CD4-positive, alpha-beta memory T cell (primary cell): ENCODE results near the gene ZNF101. TPM values are rescaled to one million over a fixed set of nuclear protein-coding genes. Genes with fewer than 3 reads are reported as not detected.
"Not testable (repeated sequence)": the region's sequence is repeated elsewhere in the genome, so short reads cannot be mapped to it uniquely, and the experiment has no call there.

ENCODE experiments used
- CTCF ChIA-PET: fragments of 350-600 bp; sonication (Branson Sonifier 250); formaldehyde crosslinking; loops from one replicate; lab custom pipeline; 2021; ENCODE audit warnings: inconsistent platforms; ENCODE audit not compliant: partially characterized antibody; lab: Charles Lee
- POLR2A ChIA-PET: fragments of 350-600 bp; sonication (Branson Sonifier 250); formaldehyde crosslinking; loops from one replicate; lab custom pipeline; 2021; ENCODE audit not compliant: partially characterized antibody; lab: Charles Lee
- DNase-seq, 5 donors: peaks; one replicate each; pipeline versions ENCODE4 v3.0.0 to v3.0.0-alpha.2; 2020 to 2022; ENCODE audit warnings: mixed read lengths in 1 of 5
- H3K27ac ChIP-seq: one replicate; pipeline ENCODE4 v1.7.0; 2013; ENCODE audit warnings: low read depth, low read length
- H3K27me3 ChIP-seq: 2 replicates; pipeline ENCODE4 v1.7.0; 2013; ENCODE audit warnings: mild to moderate bottlenecking, low read length, moderate library complexity; ENCODE audit not compliant: insufficient read depth
- H3K36me3 ChIP-seq: 2 replicates; pipeline ENCODE4 v1.7.0; 2013; ENCODE audit warnings: mild to moderate bottlenecking, low read length, moderate library complexity; ENCODE audit not compliant: insufficient read depth
- H3K4me1 ChIP-seq: 2 replicates; pipeline ENCODE4 v1.7.0; 2013; ENCODE audit warnings: mild to moderate bottlenecking, low read length, moderate library complexity; ENCODE audit not compliant: insufficient read depth
- H3K4me3 ChIP-seq, 2 donors: one replicate each; pipeline ENCODE4 v1.7.0; 2013; ENCODE audit warnings: low read length in 2 of 2, mild to moderate bottlenecking in 1 of 2
- H3K9me3 ChIP-seq, 2 donors: one replicate each; pipeline ENCODE4 v1.7.0; 2013; ENCODE audit warnings: low read length in 2 of 2, control low read depth in 1 of 2; ENCODE audit not compliant: control insufficient read depth in 1 of 2
- H3K27ac Mint-ChIP-seq, 7 donors: one replicate each; pipeline ENCODE4 v1.8.0; 2020 to 2021; ENCODE audit warnings: mixed read lengths in 7 of 7, mild to moderate bottlenecking in 6 of 7, inconsistent platforms in 3 of 7, moderate library complexity in 3 of 7
- H3K27me3 Mint-ChIP-seq, 2 donors: one replicate each; pipeline ENCODE4 v1.8.0; 2020 to 2021; ENCODE audit warnings: mixed read lengths in 2 of 2
- H3K36me3 Mint-ChIP-seq, 2 donors: one replicate each; pipeline ENCODE4 v1.8.0; 2020 to 2021; ENCODE audit warnings: mixed read lengths in 2 of 2, inconsistent platforms in 1 of 2, mild to moderate bottlenecking in 1 of 2
- H3K4me1 Mint-ChIP-seq, 4 donors: one replicate each; pipeline ENCODE4 v1.8.0; 2020 to 2021; ENCODE audit warnings: mixed read lengths in 4 of 4, mild to moderate bottlenecking in 1 of 4
- H3K4me3 Mint-ChIP-seq, 8 donors: one replicate each; pipeline ENCODE4 v1.8.0; 2020 to 2021; ENCODE audit warnings: mixed read lengths in 8 of 8, mild to moderate bottlenecking in 7 of 8, moderate library complexity in 6 of 8, inconsistent platforms in 3 of 8
- H3K9me3 Mint-ChIP-seq, 8 donors: one replicate each; pipeline ENCODE4 v1.8.0; 2020 to 2021; ENCODE audit warnings: mixed read lengths in 8 of 8, mild to moderate bottlenecking in 5 of 8, inconsistent platforms in 3 of 8, moderate library complexity in 1 of 8
- intact Hi-C: fragments of 100-400 bp; cut with micrococcal nuclease; formaldehyde crosslinking; loops from one replicate; pipeline ENCODE4 v1.15.1; 2023
- polyA plus RNA-seq, 2 donors: library from polyadenylated mRNA; unstranded; fragments of 300-500 nt; fragmentation: Illumina TruSeq; gene quantifications; one replicate each; pipeline ENCODE4 v1.2.3, GENCODE V29; 2021
- total RNA-seq, 2 experiments: library from RNA; stranded (reverse); gene quantifications; one replicate each; pipeline ENCODE4 v1.2.3, GENCODE V29; 2021

The ZNF101 gene
- total and polyA plus RNA-seq, 4 experiments from 2014 or later = 97.3 to 156 (median 133) TPM

GRCh38 chr19:19679176-19680073 is 10.8 kb downstream of the ZNF101 start:
- H3K27ac Mint-ChIP-seq = peak overlapping the region in 3 of 7 donors; percentile 2 to 31 (median 29)
- no peaks in the 10 kb centered on the region for H3K27me3 ChIP-seq
- no peak overlapping the region for H3K27ac ChIP-seq
- peaks cover 14 to 44% of the 10 kb centered on the region in 2 donors for H3K9me3 ChIP-seq
- ChIA-PET CTCF (no interaction called here), POLR2A (interaction anchor here (1.1 to 3.3 kb wide), 6 partner anchors 9 to 53 kb away, joined by 3 to 24 read pairs (median 4); partner anchors contain the start of genes ZNF101 and ZNF14)
- H3K9me3 Mint-ChIP-seq = peaks cover 5 to 89% (median 76%) of the 10 kb centered on the region in 8 donors
- DNase-seq = no peak
- peaks cover 76 to 83% of the 10 kb centered on the region in 2 donors for H3K36me3 Mint-ChIP-seq
- H3K36me3 ChIP-seq = peaks cover 54% of the 10 kb centered on the region
- no peaks in the 10 kb centered on the region for H3K27me3 Mint-ChIP-seq
- no peaks in the 10 kb centered on the region for H3K4me1 ChIP-seq
- peak overlapping the region in 2 of 8 donors; percentile 17 to 20 for H3K4me3 Mint-ChIP-seq
- intact Hi-C loops = no loop called here
- H3K4me1 Mint-ChIP-seq = peaks cover 4 to 25% (median 22%) of the 10 kb centered on the region in 4 donors
- no peak overlapping the region for H3K4me3 ChIP-seq

DNA sequence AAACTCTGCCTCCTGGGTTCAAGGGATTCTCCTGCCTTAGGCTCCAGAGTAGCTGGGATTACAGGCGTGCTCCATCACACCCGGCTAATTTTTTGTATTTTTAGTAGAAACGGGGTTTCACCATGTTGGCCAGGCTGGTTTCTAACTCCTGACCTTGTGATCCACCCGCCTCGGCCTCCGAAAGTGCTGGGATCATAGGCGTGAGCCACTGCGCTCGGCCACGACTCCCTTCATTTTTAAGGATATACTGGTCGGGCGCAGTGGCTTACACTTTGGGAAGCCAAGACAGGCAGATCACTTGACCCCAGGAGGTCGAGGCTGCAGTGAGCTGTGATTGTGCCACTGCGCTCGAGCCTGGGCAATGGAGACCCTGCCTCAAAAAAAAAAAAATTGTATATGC is 17.5 kb downstream of the ZNF101 start:
- POLR2A ChIA-PET = interaction anchor here (0.6 to 4.8 kb wide), 8 partner anchors 12 to 64 kb away, joined by 3 to 77 read pairs (median 3); partner anchors contain the start of genes ATP13A1, ZNF101 and ZNF14
- intact Hi-C loops, CTCF ChIA-PET: not testable (repeated sequence)

GRCh38 chr19:19686580-19686979 is 17.9 kb downstream of the ZNF101 start:
- no peak overlapping the region for H3K4me3 Mint-ChIP-seq
- Histone ChIP-seq H3K9me3 (peaks cover 0 to 7% of the 10 kb centered on the region in 2 donors), H3K36me3 (no peaks in the 10 kb centered on the region), H3K4me3 (no peak overlapping the region), H3K4me1 (no peaks in the 10 kb centered on the region), H3K27ac (no peak overlapping the region), H3K27me3 (no peaks in the 10 kb centered on the region)
- peaks cover 23 to 36% of the 10 kb centered on the region in 2 donors for H3K36me3 Mint-ChIP-seq
- ChIA-PET POLR2A (interaction anchor here (0.6 to 4.8 kb wide), 9 partner anchors 10 to 179 kb away, joined by 3 to 77 read pairs (median 3); partner anchors contain the start of genes ATP13A1, ZNF101, ZNF14 and ZNF253), CTCF (no interaction called here)
- peaks cover 0 to 9% (median 1%) of the 10 kb centered on the region in 4 donors for H3K4me1 Mint-ChIP-seq
- DNase-seq = no peak
- intact Hi-C loops = no loop called here
- H3K9me3 Mint-ChIP-seq = peaks cover 2 to 51% (median 43%) of the 10 kb centered on the region in 8 donors
- no peaks in the 10 kb centered on the region for H3K27me3 Mint-ChIP-seq
- H3K27ac Mint-ChIP-seq = peak overlapping the region in 1 of 7 donors; percentile 74

More for the DNA sequence above, 17.5 kb downstream of the ZNF101 start:
- H3K4me1 Mint-ChIP-seq, DNase-seq, H3K27ac Mint-ChIP-seq, H3K27me3 ChIP-seq, H3K27me3 Mint-ChIP-seq, H3K36me3 ChIP-seq, H3K4me3 ChIP-seq, H3K4me3 Mint-ChIP-seq, H3K4me1 ChIP-seq, H3K27ac ChIP-seq: not testable (repeated sequence)
- Mint-ChIP-seq H3K36me3 (peaks cover 28 to 41% of the 10 kb centered on the region in 2 donors), H3K9me3 (peaks cover 2 to 56% (median 48%) of the 10 kb centered on the region in 8 donors)
- H3K9me3 ChIP-seq = peaks cover 0 to 11% of the 10 kb centered on the region in 2 donors

GRCh38 chr19:19687090-19687489 is 18.5 kb downstream of the ZNF101 start:
- no peaks in the 10 kb centered on the region for H3K27me3 ChIP-seq
- no peak overlapping the region for H3K4me3 ChIP-seq
- H3K27ac ChIP-seq = no peak overlapping the region
- Mint-ChIP-seq H3K27ac (peak overlapping the region in 2 of 7 donors; percentile 74 to 75), H3K27me3 (no peaks in the 10 kb centered on the region), H3K4me1 (peaks cover 0 to 9% (median 1%) of the 10 kb centered on the region in 4 donors), H3K36me3 (peaks cover 23 to 36% of the 10 kb centered on the region in 2 donors), H3K9me3 (peaks cover 2 to 49% (median 41%) of the 10 kb centered on the region in 8 donors), H3K4me3 (peak overlapping the region in 1 of 8 donors; percentile 15)
- H3K9me3 ChIP-seq = peaks cover 0 to 7% of the 10 kb centered on the region in 2 donors
- H3K4me1 ChIP-seq = no peaks in the 10 kb centered on the region
- intact Hi-C loops = no loop called here
- ChIA-PET POLR2A (interaction anchor here (1.0 to 4.8 kb wide), 7 partner anchors 10 to 179 kb away, joined by 3 to 77 read pairs (median 3); partner anchors contain the start of genes ATP13A1, ZNF101, ZNF14 and ZNF253), CTCF (no interaction called here)
- DNase-seq = no peak
- no peaks in the 10 kb centered on the region for H3K36me3 ChIP-seq

DNA sequence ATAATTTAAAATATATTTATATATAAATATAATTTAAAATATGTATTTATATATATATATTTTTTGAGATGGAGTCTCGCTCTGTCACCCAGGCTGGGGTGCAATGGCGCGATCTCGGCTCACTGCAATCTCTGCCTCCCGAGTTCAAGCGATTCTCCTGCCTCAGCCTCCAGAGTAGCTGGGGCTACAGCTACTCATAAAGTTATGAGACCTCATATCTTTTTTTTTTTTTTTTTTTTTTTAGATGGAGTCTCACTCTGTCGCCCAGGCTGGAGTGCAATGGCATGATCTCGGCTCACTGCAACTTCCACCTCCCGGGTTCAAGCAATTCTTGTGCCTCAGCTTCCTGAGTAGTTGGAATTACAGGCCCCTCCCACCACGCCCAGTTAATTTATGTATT is 20.4 kb downstream of the ZNF101 start:
- H3K4me1 ChIP-seq, CTCF ChIA-PET, DNase-seq, H3K9me3 ChIP-seq, H3K27ac Mint-ChIP-seq, H3K27ac ChIP-seq, H3K4me1 Mint-ChIP-seq, H3K4me3 Mint-ChIP-seq, H3K4me3 ChIP-seq, H3K36me3 ChIP-seq, H3K27me3 Mint-ChIP-seq, intact Hi-C loops, H3K27me3 ChIP-seq: not testable (repeated sequence)
- Mint-ChIP-seq H3K36me3 (peaks cover 12 to 19% of the 10 kb centered on the region in 2 donors), H3K9me3 (peaks cover 0 to 37% (median 24%) of the 10 kb centered on the region in 8 donors)
- POLR2A ChIA-PET = interaction anchor here (1.1 to 1.4 kb wide), 2 partner anchors 18 to 20 kb away, joined by 3 to 4 read pairs; partner anchors contain the start of gene ZNF101

DNA sequence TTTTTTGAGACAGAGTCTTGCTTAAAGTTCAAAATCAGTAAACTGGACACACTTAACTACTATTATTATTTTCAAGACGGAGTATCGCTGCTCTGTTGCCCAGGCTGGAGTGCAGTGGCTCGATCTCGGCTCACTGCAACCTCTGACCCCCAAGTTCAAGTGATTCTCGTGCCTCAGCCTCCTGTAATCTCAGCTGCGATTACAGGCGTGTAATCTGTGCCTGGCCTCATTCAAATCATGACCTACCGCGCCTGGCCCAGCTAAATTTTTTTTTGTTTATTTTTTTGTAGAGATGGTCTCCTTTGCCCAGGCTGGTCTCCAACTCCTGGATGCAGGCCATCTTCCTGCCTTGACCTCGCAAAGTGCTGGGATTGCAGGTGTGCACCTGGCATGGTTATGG is 23.0 kb downstream of the ZNF101 start:
- intact Hi-C loops = no loop called here
- H3K4me3 Mint-ChIP-seq = no peak overlapping the region
- DNase-seq = no peak
- ChIA-PET POLR2A (interaction anchor here (1.0 to 1.5 kb wide), 2 partner anchors 24 to 27 kb away, joined by 3 to 5 read pairs; no protein-coding TSS in a partner anchor), CTCF (no interaction called here)
- no peaks in the 10 kb centered on the region for H3K27me3 ChIP-seq
- H3K9me3 ChIP-seq = no peaks in the 10 kb centered on the region
- H3K36me3 Mint-ChIP-seq = peaks cover 5 to 9% of the 10 kb centered on the region in 2 donors
- no peak overlapping the region for H3K27ac Mint-ChIP-seq
- no peaks in the 10 kb centered on the region for H3K4me1 ChIP-seq
- H3K27me3 Mint-ChIP-seq = no peaks in the 10 kb centered on the region
- H3K9me3 Mint-ChIP-seq = peaks cover 0 to 17% (median 6%) of the 10 kb centered on the region in 8 donors
- H3K27ac ChIP-seq = no peak overlapping the region
- no peak overlapping the region for H3K4me3 ChIP-seq
- H3K4me1 Mint-ChIP-seq = peaks cover 0 to 2% (median 0%) of the 10 kb centered on the region in 4 donors
- H3K36me3 ChIP-seq = no peaks in the 10 kb centered on the region

- H3K36me3 Mint-ChIP-seq = peaks cover 11% of the 10 kb centered on the region in 2 donors
- no peak overlapping the region for H3K4me3 ChIP-seq
- H3K27ac ChIP-seq = no peak overlapping the region
- intact Hi-C loops = no loop called here
- no peaks in the 10 kb centered on the region for H3K4me1 ChIP-seq
- CTCF ChIA-PET = no interaction called here
- POLR2A ChIA-PET = interaction anchor here (1.2 kb wide), 1 partner anchor 24 kb away, joined by 3 read pairs; no protein-coding TSS in a partner anchor
- no peaks in the 10 kb centered on the region for H3K27me3 ChIP-seq
- H3K36me3 ChIP-seq = no peaks in the 10 kb centered on the region
- no peak overlapping the region for H3K4me3 Mint-ChIP-seq
- peaks cover 0 to 2% (median 0%) of the 10 kb centered on the region in 4 donors for H3K4me1 Mint-ChIP-seq
- no peaks in the 10 kb centered on the region for H3K27me3 Mint-ChIP-seq
- no peak overlapping the region for H3K27ac Mint-ChIP-seq
- no peak for DNase-seq
- peaks cover 0 to 31% (median 19%) of the 10 kb centered on the region in 8 donors for H3K9me3 Mint-ChIP-seq
- no peaks in the 10 kb centered on the region for H3K9me3 ChIP-seq
Measured at GRCh38 chr19:19696386-19696785, 27.7 kb downstream of the ZNF101 start.
